IPS-18a (cell line): Measurements from ENCODE around the gene MYH10.

Experiments used
- H3K27ac ChIP-seq: one replicate; pipeline ENCODE4 v1.5.1; 2013; ENCODE audit warnings: low read length
- H3K27me3 ChIP-seq: one replicate; pipeline ENCODE4 v1.6.1; 2013; ENCODE audit warnings: mild to moderate bottlenecking, low read length; ENCODE audit not compliant: control insufficient read depth, insufficient read depth
- H3K36me3 ChIP-seq: one replicate; pipeline ENCODE4 v1.6.1; 2013; ENCODE audit warnings: low read depth, low read length; ENCODE audit not compliant: control insufficient read depth
- H3K4me1 ChIP-seq: one replicate; pipeline ENCODE4 v1.6.1; 2013; ENCODE audit warnings: low read depth, low read length; ENCODE audit not compliant: control insufficient read depth
- H3K4me3 ChIP-seq: one replicate; pipeline ENCODE4 v1.5.1; 2013; ENCODE audit warnings: low read length
- H3K9ac ChIP-seq: one replicate; pipeline ENCODE4 v1.6.1; 2013; ENCODE audit warnings: mild to moderate bottlenecking, low read length, moderate library complexity
- H3K9me3 ChIP-seq: one replicate; pipeline ENCODE4 v1.6.1; 2013; ENCODE audit warnings: low read depth, low read length; ENCODE audit not compliant: control insufficient read depth

Gene MYH10

DNA sequence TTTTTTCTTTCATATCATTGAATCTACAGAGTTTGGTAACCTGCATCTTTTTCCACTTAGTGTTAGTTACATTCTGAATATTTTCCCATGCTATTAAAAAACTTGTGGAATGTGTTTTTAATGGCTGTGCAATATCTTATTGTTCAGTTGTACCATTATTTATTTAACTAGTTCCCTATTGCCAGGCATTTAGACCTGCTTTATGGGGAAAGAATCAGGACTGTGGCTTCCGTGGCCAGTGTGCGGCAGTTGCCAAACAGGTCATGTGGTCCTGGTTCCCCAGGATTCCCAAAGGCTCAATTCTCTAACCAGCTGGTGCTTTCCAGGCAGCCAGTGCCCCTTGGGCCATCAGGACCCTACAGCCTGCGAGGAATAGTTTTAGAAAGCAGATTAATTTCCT lies 164.1 kb downstream of the MYH10 start:
- Histone ChIP-seq H3K36me3 (peaks cover 14% of the 10 kb centered on the region), H3K4me3 (no peak overlapping the region), H3K9me3 (no peaks in the 10 kb centered on the region), H3K27ac (no peak overlapping the region), H3K4me1 (no peaks in the 10 kb centered on the region), H3K27me3 (no peaks in the 10 kb centered on the region), H3K9ac (no peak overlapping the region)

DNA sequence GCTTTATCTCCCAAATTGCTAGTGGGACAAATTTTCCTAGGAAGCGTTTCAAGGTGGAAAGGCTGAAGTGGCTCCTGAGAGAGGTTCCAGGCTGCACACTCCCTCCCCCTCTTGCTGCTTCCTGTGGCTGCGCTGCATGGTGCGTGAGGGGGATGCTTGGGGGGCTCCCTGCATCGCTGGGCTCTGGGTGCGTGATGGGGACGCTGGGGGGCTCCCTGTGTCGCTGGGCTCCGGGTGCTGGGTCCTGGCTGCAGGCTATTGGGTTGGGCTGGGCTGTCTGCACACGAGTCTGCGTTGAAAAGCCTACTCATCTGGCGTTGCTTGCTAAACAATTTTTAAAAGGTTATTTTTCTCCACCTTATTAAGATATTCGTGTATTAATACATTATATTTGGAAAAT lies 164.8 kb downstream of the MYH10 start:
- Histone ChIP-seq H3K36me3 (peaks cover 18% of the 10 kb centered on the region), H3K9ac (no peak overlapping the region), H3K27ac (no peak overlapping the region), H3K4me3 (no peak overlapping the region), H3K9me3 (no peaks in the 10 kb centered on the region), H3K4me1 (no peaks in the 10 kb centered on the region), H3K27me3 (no peaks in the 10 kb centered on the region)

DNA sequence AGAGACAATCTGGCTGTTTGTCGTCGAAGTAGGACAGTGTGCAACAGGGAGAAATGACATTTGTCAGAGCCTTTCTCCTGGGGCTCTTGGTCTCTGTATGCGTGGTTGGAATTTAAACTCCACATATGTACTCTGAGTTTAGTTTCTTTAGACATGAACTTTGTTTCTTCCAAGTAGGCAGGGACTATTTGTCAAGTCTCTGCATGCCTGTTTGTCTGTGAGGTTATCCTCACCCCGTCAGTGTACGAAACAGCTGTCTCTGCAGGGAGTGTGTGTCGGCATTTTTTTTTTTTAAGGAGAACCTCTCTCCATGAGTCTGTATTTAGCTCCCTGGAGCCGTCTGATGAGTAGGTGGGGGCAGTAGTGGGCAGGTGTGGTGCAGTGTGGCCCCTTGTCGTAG lies 165.2 kb downstream of the MYH10 start:
- H3K4me1 ChIP-seq: no peaks in the 10 kb centered on the region
- peaks cover 21% of the 10 kb centered on the region for H3K36me3 ChIP-seq
- H3K27ac ChIP-seq: no peak overlapping the region
- no peaks in the 10 kb centered on the region for H3K27me3 ChIP-seq
- no peak overlapping the region for H3K9ac ChIP-seq
- no peaks in the 10 kb centered on the region for H3K9me3 ChIP-seq
- no peak overlapping the region for H3K4me3 ChIP-seq

DNA sequence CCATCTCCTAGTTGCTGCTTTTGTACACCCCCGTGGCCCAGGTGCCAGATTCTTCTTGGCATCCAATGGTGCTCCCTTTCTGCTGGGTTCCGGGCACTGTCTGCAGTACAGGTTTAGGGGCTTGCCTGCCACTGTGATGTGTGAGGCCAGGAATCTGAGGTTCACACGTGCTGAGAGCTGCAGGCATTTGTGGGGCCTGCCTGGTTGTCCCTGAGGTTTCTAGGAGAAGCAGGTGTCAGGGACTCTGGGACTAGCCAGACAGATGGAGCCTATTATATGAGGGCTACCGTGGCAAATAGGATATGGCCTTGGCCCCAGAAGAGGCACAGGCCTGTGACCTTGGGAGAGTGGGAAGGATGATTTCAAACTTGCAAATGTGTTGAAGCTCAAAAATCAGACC lies 165.6 kb downstream of the MYH10 start:
- H3K4me1 ChIP-seq: no peaks in the 10 kb centered on the region
- H3K27me3 ChIP-seq: no peaks in the 10 kb centered on the region
- no peak overlapping the region for H3K4me3 ChIP-seq
- H3K36me3 ChIP-seq: peaks cover 25% of the 10 kb centered on the region
- H3K9ac ChIP-seq: no peak overlapping the region
- H3K27ac ChIP-seq: no peak overlapping the region
- no peaks in the 10 kb centered on the region for H3K9me3 ChIP-seq

DNA sequence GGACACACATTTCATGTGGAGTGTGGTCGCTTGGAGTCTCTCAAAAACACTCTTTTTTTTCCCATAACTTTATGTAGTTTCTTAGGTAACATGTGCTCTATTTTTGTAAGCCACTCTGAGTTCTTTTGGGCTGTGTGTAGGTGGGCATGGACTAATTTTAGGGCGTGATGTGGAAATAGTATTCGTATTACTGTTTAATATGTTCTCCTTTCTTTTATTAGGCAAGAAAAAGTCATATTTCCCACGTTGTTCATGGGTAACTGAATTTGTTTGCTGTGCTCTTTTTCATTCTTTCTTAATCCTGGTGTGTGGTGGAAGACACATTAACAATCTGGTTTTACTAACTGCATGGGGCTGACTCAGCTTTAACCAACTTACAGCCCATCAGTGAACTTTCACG lies 167.4 kb downstream of the MYH10 start:
- peaks cover 31% of the 10 kb centered on the region for H3K36me3 ChIP-seq
- H3K4me3 ChIP-seq: no peak overlapping the region
- H3K9ac ChIP-seq: no peak overlapping the region
- no peaks in the 10 kb centered on the region for H3K4me1 ChIP-seq
- no peaks in the 10 kb centered on the region for H3K9me3 ChIP-seq
- no peaks in the 10 kb centered on the region for H3K27me3 ChIP-seq
- H3K27ac ChIP-seq: no peak overlapping the region

DNA sequence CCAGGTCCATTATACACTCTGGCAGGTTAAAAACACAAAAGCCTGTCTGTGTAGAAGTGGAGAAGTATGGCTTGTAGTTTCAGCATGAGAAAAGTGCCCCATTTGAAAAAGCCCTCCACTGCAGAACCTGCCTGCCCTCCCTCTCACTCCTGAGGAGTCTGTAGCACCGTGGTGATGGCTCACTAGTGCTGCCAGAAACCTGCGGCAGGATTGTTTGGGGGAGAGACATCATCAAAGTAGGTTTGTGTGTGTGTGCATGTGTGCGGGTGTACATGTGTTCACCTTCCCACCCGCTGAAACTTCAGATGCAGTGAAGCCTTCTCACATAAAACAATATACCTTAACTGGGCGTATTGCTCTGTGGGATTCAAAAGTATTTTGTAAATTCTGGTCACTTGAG lies 168.0 kb downstream of the MYH10 start:
- Histone ChIP-seq H3K9me3 (no peaks in the 10 kb centered on the region), H3K27ac (no peak overlapping the region), H3K27me3 (no peaks in the 10 kb centered on the region), H3K36me3 (peaks cover 34% of the 10 kb centered on the region), H3K4me1 (no peaks in the 10 kb centered on the region), H3K9ac (no peak overlapping the region), H3K4me3 (no peak overlapping the region)

DNA sequence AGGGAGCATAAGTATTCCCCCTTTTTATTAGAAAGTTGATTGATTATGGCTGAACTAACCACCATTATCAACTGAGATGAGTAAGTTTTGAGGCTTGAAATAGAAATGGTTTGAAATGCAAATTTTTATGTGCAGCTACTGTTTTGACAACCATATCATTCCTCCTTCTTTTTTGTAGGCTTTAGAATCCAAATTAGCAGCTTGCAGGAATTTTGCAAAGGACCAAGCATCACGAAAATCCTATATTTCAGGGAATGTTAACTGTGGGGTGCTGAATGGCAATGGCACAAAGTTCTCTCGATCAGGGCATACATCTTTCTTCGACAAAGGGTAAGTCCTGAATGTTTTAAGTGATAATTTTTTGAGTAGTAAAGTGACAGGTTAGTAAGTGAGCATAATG lies 170.7 kb downstream of the MYH10 start:
- H3K27me3 ChIP-seq: no peaks in the 10 kb centered on the region
- H3K4me3 ChIP-seq: no peak overlapping the region
- H3K4me1 ChIP-seq: no peaks in the 10 kb centered on the region
- H3K27ac ChIP-seq: no peak overlapping the region
- no peak overlapping the region for H3K9ac ChIP-seq
- peaks cover 49% of the 10 kb centered on the region for H3K36me3 ChIP-seq
- no peaks in the 10 kb centered on the region for H3K9me3 ChIP-seq

DNA sequence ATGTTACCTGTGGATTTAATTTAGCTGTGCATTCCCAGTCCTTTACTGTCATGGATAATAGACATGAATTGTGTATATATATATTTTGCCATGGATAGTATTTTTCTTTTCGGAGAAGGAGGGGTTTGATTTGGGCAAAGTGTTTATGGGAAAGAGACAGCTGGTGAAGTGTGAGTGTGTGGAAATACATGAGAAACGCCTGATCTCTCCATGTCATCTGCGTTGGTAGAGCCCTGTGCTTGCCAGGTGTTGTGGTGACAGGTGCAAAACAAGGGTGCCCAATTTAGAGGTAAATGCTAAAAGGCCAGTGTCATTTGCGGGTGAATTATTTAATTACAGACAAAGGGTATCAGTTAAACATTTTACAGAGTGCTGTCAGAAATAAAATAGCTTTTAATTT lies 171.4 kb downstream of the MYH10 start:
- Histone ChIP-seq H3K9ac (no peak overlapping the region), H3K4me3 (no peak overlapping the region), H3K9me3 (no peaks in the 10 kb centered on the region), H3K27ac (no peak overlapping the region), H3K27me3 (no peaks in the 10 kb centered on the region), H3K4me1 (no peaks in the 10 kb centered on the region), H3K36me3 (peaks cover 54% of the 10 kb centered on the region)

DNA sequence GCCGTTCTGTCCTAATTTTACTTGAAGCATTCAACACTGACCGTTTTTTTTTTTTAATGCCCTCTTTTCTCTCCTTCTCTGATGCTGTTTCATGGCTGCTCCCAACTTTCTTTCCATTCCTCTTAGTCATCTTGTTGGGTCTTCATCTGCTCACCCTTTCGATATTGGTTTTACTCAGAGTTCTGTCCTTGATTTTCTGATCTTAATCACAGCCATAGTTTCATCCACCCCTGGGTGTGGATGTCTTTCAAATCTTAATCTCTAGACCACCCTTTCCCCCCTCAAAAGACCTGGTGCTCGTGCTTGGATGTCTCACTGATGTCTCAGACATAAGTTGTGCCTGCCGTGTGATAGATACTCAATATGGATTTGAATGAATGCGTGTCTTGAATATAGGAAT lies 172.4 kb downstream of the MYH10 start:
- Histone ChIP-seq H3K9me3 (no peaks in the 10 kb centered on the region), H3K4me3 (no peak overlapping the region), H3K4me1 (no peaks in the 10 kb centered on the region), H3K27me3 (no peaks in the 10 kb centered on the region), H3K9ac (no peak overlapping the region), H3K27ac (no peak overlapping the region), H3K36me3 (peaks cover 58% of the 10 kb centered on the region)

DNA sequence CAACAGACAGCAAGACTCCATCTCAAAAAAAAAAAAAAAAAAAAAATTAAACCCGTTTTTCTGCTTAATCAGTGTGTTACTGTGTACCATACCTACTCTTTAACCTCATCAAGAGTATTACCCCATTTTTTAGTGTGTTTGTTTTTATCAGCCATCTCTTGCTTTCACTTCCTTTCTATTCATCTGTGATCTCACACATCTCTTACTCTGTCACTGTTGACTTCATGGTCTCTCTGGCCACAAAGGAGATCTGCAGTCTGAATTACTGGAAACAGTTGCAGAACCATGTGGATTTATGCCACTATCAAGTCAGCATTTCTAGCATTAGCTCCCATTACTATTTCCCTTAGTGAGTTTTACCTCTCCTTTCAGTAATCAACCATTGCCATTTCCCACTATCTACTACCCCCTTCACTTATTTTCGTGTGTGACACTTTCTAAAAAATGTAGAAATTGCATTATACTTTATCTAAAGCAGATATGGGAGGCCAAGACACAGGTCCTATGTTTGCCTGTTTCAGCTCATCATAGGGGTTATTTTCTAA lies 174.8 kb downstream of the MYH10 start:
- Histone ChIP-seq H3K36me3 (peaks cover 55% of the 10 kb centered on the region), H3K27ac (no peak overlapping the region), H3K4me1 (no peaks in the 10 kb centered on the region), H3K4me3 (no peak overlapping the region), H3K9me3 (no peaks in the 10 kb centered on the region), H3K27me3 (no peaks in the 10 kb centered on the region), H3K9ac (no peak overlapping the region)

DNA sequence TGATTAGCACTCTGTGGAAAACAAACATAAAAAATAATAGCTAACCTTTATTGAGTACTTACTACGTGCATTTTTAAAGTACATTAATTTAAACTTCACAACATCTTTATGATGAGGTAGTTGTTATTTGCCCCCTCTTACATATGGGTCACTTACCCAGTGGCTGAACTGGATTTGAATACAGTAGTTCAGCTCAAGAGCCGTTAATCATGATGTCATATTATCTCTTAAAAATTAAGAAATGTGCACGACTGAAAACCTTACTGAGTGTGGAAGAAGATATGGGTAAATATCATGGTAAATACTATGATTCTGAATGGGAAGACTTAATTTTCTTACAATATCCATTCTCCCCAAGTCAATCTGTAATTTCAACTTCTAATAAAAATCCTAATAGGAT lies 177.2 kb downstream of the MYH10 start:
- Histone ChIP-seq H3K4me3 (no peak overlapping the region), H3K27me3 (no peaks in the 10 kb centered on the region), H3K4me1 (no peaks in the 10 kb centered on the region), H3K9me3 (no peaks in the 10 kb centered on the region), H3K9ac (no peak overlapping the region), H3K27ac (no peak overlapping the region), H3K36me3 (peaks cover 55% of the 10 kb centered on the region)

DNA sequence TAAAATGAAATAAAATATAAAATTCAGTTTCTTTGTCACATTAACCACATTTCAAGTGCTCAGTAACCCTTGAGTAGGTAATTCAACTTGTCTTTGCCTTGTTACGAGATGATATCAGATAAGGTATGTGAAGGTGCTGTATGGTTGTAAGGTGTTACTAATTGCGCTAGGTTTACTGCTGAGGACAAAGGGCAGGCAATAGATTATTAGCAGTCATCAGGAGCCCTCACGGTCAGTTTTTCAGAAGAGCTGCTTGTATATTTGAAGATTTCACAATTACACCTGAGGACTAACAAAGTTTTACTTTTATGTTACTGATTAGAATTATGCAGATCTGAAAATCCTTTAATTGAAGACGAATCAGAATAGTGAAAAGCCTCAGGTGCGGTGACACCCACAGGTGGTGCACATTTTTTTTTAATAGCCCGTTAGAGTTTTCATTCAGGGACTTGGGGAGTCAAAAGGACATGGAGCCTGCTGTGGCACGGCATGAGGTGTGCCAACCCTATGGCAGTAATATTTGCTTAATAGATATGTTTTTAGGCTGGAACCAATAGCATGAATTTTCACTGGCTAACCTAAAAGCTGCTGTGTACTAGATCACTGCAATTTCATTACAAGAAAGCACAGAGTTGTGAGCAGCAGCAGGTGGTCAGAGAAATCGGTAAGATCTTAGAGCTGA lies 178.5 kb downstream of the MYH10 start:
- H3K27me3 ChIP-seq: no peaks in the 10 kb centered on the region
- H3K36me3 ChIP-seq: peaks cover 44% of the 10 kb centered on the region
- no peak overlapping the region for H3K9ac ChIP-seq
- H3K4me3 ChIP-seq: no peak overlapping the region
- H3K9me3 ChIP-seq: no peaks in the 10 kb centered on the region
- H3K27ac ChIP-seq: no peak overlapping the region
- no peaks in the 10 kb centered on the region for H3K4me1 ChIP-seq
